H1 (cell line): ENCODE data around the gene AOAH. TPM values are rescaled to one million over a fixed set of nuclear protein-coding genes. Genes with fewer than 3 reads are reported as not detected.
A peak's percentile ranks its signal among the peaks of the same experiment; 100 is the strongest.

Experiments
- CTCF ChIA-PET: fragments of 300-600 bp; sonication (Branson Sonifier 250); formaldehyde crosslinking; loops from one replicate; lab custom pipeline; 2021; ENCODE audit not compliant: partially characterized antibody; lab: Charles Lee
- POLR2A ChIA-PET: fragments of 300-600 bp; sonication (Branson Sonifier 250); formaldehyde crosslinking; loops from one replicate; lab custom pipeline; 2021; ENCODE audit warnings: inconsistent platforms; ENCODE audit not compliant: partially characterized antibody; lab: Charles Lee
- DNase-seq, 2 experiments: peaks; one replicate each; pipeline versions ENCODE4 v3.0.0 to v3.0.0-alpha.2; 2010 to 2022; ENCODE audit warnings: low spot score in 2 of 2, low read depth in 1 of 2, mixed read lengths in 1 of 2
- FAIRE-seq: peaks from 2 replicates; lab custom pipeline; 2011; peaks lifted over from hg19 to GRCh38; lab: Jason Lieb, UNC
- H2AFZ ChIP-seq: 2 replicates; pipeline ENCODE4 v1.8.1; 2012; ENCODE audit warnings: low read length, inconsistent platforms
- H2AK5ac ChIP-seq: 2 replicates; pipeline ENCODE4 v1.6.1; 2013; ENCODE audit warnings: low read depth, low read length
- H2BK120ac ChIP-seq: replicated peaks from 2 replicates; pipeline ENCODE3; 2013; ENCODE audit warnings: low read depth, low read length, inconsistent platforms
- H2BK12ac ChIP-seq: 2 replicates; pipeline ENCODE4 v1.6.1; 2013; ENCODE audit warnings: low read depth, low read length
- H2BK15ac ChIP-seq: 2 replicates; pipeline ENCODE4 v1.6.1; 2013; ENCODE audit warnings: low read length
- H2BK20ac ChIP-seq: 2 replicates; pipeline ENCODE4 v1.6.1; 2013; ENCODE audit warnings: low read length
- H2BK5ac ChIP-seq: 2 replicates; pipeline ENCODE4 v1.6.1; 2013; ENCODE audit warnings: low read depth, low read length
- H3K14ac ChIP-seq: 2 replicates; pipeline ENCODE4 v1.6.1; 2013; ENCODE audit warnings: inconsistent platforms; ENCODE audit not compliant: insufficient read length
- H3K18ac ChIP-seq: 2 replicates; pipeline ENCODE4 v1.6.1; 2013; ENCODE audit warnings: low read length; ENCODE audit errors: extremely low read depth
- H3K23ac ChIP-seq: 2 replicates; pipeline ENCODE4 v1.6.1; 2013; ENCODE audit warnings: inconsistent platforms; ENCODE audit not compliant: insufficient read length
- H3K23me2 ChIP-seq: 2 replicates; pipeline ENCODE4 v1.6.1; 2013; ENCODE audit warnings: low read depth, low read length
- H3K27ac ChIP-seq: 2 replicates; pipeline ENCODE4 v1.6.1; 2011; ENCODE audit warnings: low read depth, low read length, inconsistent platforms
- H3K27me3 ChIP-seq, 4 experiments: replicated peaks in 1 of 4; 1 replicate in 1 of 4; 2 replicates in 3 of 4; pipeline versions ENCODE4 v1.6.1 to v1.8.1; 2011 to 2013; ENCODE audit warnings: low read length in 3 of 4, mild to moderate bottlenecking in 3 of 4, inconsistent platforms in 2 of 4, mixed read lengths in 2 of 4, moderate library complexity in 1 of 4; ENCODE audit not compliant: control insufficient read depth in 3 of 4, insufficient read depth in 3 of 4; ENCODE audit errors: extremely low read depth in 1 of 4
- H3K36me3 ChIP-seq, 4 experiments: 2 replicates each; pipeline versions ENCODE4 v1.6.1 to v1.8.1; 2011 to 2013; ENCODE audit warnings: mild to moderate bottlenecking in 4 of 4, low read length in 3 of 4, moderate library complexity in 2 of 4, control low read depth in 1 of 4, inconsistent platforms in 1 of 4; ENCODE audit not compliant: insufficient read depth in 4 of 4, control insufficient read depth in 2 of 4
- H3K4ac ChIP-seq: replicated peaks from 2 replicates; pipeline ENCODE3; 2013; ENCODE audit warnings: low read length, low read depth, mixed read lengths, inconsistent platforms; ENCODE audit not compliant: insufficient read length
- H3K4me1 ChIP-seq, 4 experiments: replicated peaks in 1 of 4; 1 replicate in 1 of 4; 2 replicates in 3 of 4; pipeline versions ENCODE4 v1.6.1 to v1.8.1; 2011 to 2013; ENCODE audit warnings: low read length in 3 of 4, inconsistent platforms in 2 of 4, mixed read lengths in 1 of 4; ENCODE audit not compliant: insufficient read depth in 4 of 4, control insufficient read depth in 3 of 4
- H3K4me2 ChIP-seq, 2 experiments: 2 replicates each; pipeline versions ENCODE4 v1.6.1 to v1.8.1; 2011 to 2013; ENCODE audit warnings: low read depth in 2 of 2, low read length in 2 of 2, control low read depth in 1 of 2, inconsistent platforms in 1 of 2, mild to moderate bottlenecking in 1 of 2; ENCODE audit not compliant: insufficient read depth in 1 of 2
- H3K4me3 ChIP-seq, 4 experiments: fragments of 200-600, 300-600 bp in 1 of 4; sonication (generic), shearing (Covaris generic), sonication (Bioruptor Twin) in 1 of 4; 2 replicates each; pipeline versions ENCODE4 v1.5.1 to v1.8.1; 2011 to 2016; ENCODE audit warnings: low read length in 4 of 4, low read depth in 3 of 4, control low read depth in 2 of 4, inconsistent platforms in 2 of 4, mild to moderate bottlenecking in 2 of 4, mixed read lengths in 1 of 4, moderate library complexity in 1 of 4; ENCODE audit not compliant: insufficient read depth in 2 of 4; ENCODE audit errors: extremely low read depth in 1 of 4
- H3K56ac ChIP-seq: replicated peaks from 2 replicates; pipeline ENCODE3; 2013; ENCODE audit warnings: low read depth, mild to moderate bottlenecking, mixed read lengths, low read length, inconsistent platforms; ENCODE audit not compliant: insufficient read length
- H3K79me1 ChIP-seq: 2 replicates; pipeline ENCODE4 v1.6.1; 2013; ENCODE audit warnings: low read depth, low read length, control low read depth
- H3K79me2 ChIP-seq, 2 experiments: 2 replicates each; pipeline versions ENCODE4 v1.6.1 to v1.8.1; 2012 to 2013; ENCODE audit warnings: low read length in 2 of 2, mild to moderate bottlenecking in 2 of 2, inconsistent platforms in 1 of 2; ENCODE audit not compliant: insufficient read depth in 2 of 2, control insufficient read depth in 1 of 2
- H3K9ac ChIP-seq, 4 experiments: replicated peaks in 1 of 4; 1 replicate in 1 of 4; 2 replicates in 3 of 4; pipeline versions ENCODE4 v1.6.1 to v1.8.1; 2011 to 2013; ENCODE audit warnings: low read depth in 3 of 4, low read length in 3 of 4, control low read depth in 2 of 4, mild to moderate bottlenecking in 2 of 4, moderate library complexity in 2 of 4, inconsistent platforms in 1 of 4; ENCODE audit errors: extremely low read depth in 1 of 4
- H3K9me3 ChIP-seq, 2 experiments: 2 replicates each; pipeline versions ENCODE4 v1.6.1 to v1.8.1; 2012 to 2013; ENCODE audit warnings: mild to moderate bottlenecking in 2 of 2, moderate library complexity in 2 of 2, control low read depth in 1 of 2, inconsistent platforms in 1 of 2, low read depth in 1 of 2, low read length in 1 of 2, mixed read lengths in 1 of 2; ENCODE audit not compliant: insufficient read depth in 2 of 2
- H4K20me1 ChIP-seq, 2 experiments: replicated peaks in 1 of 2; 2 replicates each; pipeline versions ENCODE3 to v1.8.1; 2011 to 2013; ENCODE audit warnings: inconsistent platforms in 2 of 2, low read length in 2 of 2, mild to moderate bottlenecking in 1 of 2; ENCODE audit not compliant: insufficient read depth in 2 of 2, control insufficient read depth in 1 of 2
- H4K5ac ChIP-seq: 2 replicates; pipeline ENCODE4 v1.6.1; 2013; ENCODE audit warnings: low read length, low read depth, mixed read lengths, inconsistent platforms; ENCODE audit not compliant: insufficient read length
- H4K8ac ChIP-seq: 2 replicates; pipeline ENCODE4 v1.8.0; 2013; ENCODE audit warnings: mild to moderate bottlenecking, moderate library complexity, low read length, inconsistent platforms; ENCODE audit not compliant: insufficient read depth; ENCODE audit errors: extremely low read depth
- H4K91ac ChIP-seq: replicated peaks from 2 replicates; pipeline ENCODE3; 2013; ENCODE audit warnings: low read length, mixed read lengths, inconsistent platforms; ENCODE audit not compliant: insufficient read length
- BCL11A ChIP-seq, 2 experiments: IDR thresholded peaks; one replicate each; pipeline ENCODE4 v1.6.1; 2011; ENCODE audit warnings: low read depth in 2 of 2, low read length in 2 of 2, mild to moderate bottlenecking in 2 of 2
- BRCA1 ChIP-seq: IDR thresholded peaks from 2 replicates; pipeline ENCODE4 v1.6.1; 2012; ENCODE audit warnings: low read depth, low read length, improper control_type of control experiment
- CHD2 ChIP-seq: IDR thresholded peaks from 2 replicates; pipeline ENCODE4 v1.6.1; 2012; ENCODE audit warnings: low read length, improper control_type of control experiment
- GABPA ChIP-seq: IDR thresholded peaks from 2 replicates; pipeline ENCODE4 v1.6.1; 2011; ENCODE audit warnings: mild to moderate bottlenecking, low read length, moderate library complexity, borderline replicate concordance; ENCODE audit not compliant: insufficient read depth
- HDAC2 ChIP-seq, 2 experiments: fragments of 300-600 bp in 1 of 2; sonication (generic) in 1 of 2; IDR thresholded peaks; 2 replicates each; pipeline ENCODE4 v1.6.1; 2011 to 2012; ENCODE audit warnings: low read depth in 2 of 2, low read length in 2 of 2, mild to moderate bottlenecking in 2 of 2, moderate library complexity in 2 of 2, borderline replicate concordance in 1 of 2, inconsistent platforms in 1 of 2
- KDM1A ChIP-seq: fragments of 200-600, 300-600 bp; sonication (generic); IDR thresholded peaks from 2 replicates; pipeline ENCODE4 v1.7.1; 2016; ENCODE audit warnings: mild to moderate bottlenecking, low read length, borderline replicate concordance
- KDM4A ChIP-seq: IDR thresholded peaks from one replicate; pipeline ENCODE4 v1.7.1; 2012; ENCODE audit warnings: low read depth, mild to moderate bottlenecking, moderate library complexity, low read length, inconsistent platforms; ENCODE audit not compliant: severe bottlenecking
- NANOG ChIP-seq: IDR thresholded peaks from 2 replicates; pipeline ENCODE4 v1.6.1; 2011; ENCODE audit warnings: low read length, low read depth, mild to moderate bottlenecking, inconsistent platforms; ENCODE audit not compliant: insufficient read depth, poor library complexity, severe bottlenecking
- POLR2AphosphoS5 ChIP-seq: IDR thresholded peaks from 2 replicates; pipeline ENCODE4 v1.6.1; 2011; ENCODE audit warnings: low read depth, low read length
- RBBP5 ChIP-seq: IDR thresholded peaks from 2 replicates; pipeline ENCODE4 v1.7.1; 2012; ENCODE audit warnings: low read depth, mild to moderate bottlenecking, inconsistent platforms, low read length, moderate library complexity, borderline replicate concordance
- RXRA ChIP-seq: IDR thresholded peaks from 2 replicates; pipeline ENCODE4 v1.6.1; 2011; ENCODE audit warnings: low read depth, mild to moderate bottlenecking, low read length, moderate library complexity; ENCODE audit not compliant: insufficient read depth
- SP1 ChIP-seq: IDR thresholded peaks from 2 replicates; pipeline ENCODE4 v1.6.1; 2011; ENCODE audit warnings: low read depth, low read length
- SUZ12 ChIP-seq: fragments of 200-600 bp; sonication (generic); IDR thresholded peaks from 2 replicates; pipeline ENCODE4 v1.6.1; 2012; ENCODE audit warnings: mild to moderate bottlenecking, inconsistent platforms, low read length, moderate library complexity, mixed read lengths
- WGBS, 2 experiments: shearing (Covaris generic) in 1 of 2; methylation state at CpG; one replicate each; pipeline versions ENCODE4 v1.1.6 to v1.1.7; 2013 to 2015; ENCODE audit warnings: low lambda C conversion rate in 2 of 2, mixed read lengths in 2 of 2, inconsistent platforms in 1 of 2, low coverage in 1 of 2, missing lambda C conversion rate in 1 of 2; ENCODE audit not compliant: insufficient replicate concordance in 2 of 2, insufficient coverage in 1 of 2, insufficient read length in 1 of 2; ENCODE audit errors: extremely low coverage in 1 of 2, missing lambda C conversion rate in 1 of 2; 5-methylcytosine and 5-hydroxymethylcytosine counted together
- polyA plus RNA-seq, 7 experiments: library from polyadenylated mRNA; depleted of rRNA in 3 of 7; stranded (reverse) in 5 of 7; unstranded in 2 of 7; fragments of >200 nt in 5 of 7; fragments of 200-250 nt in 2 of 7; gene quantifications; 1 replicate in 5 of 7; 2 replicates in 1 of 7; 4 replicates in 1 of 7; pipeline versions ENCODE4 v1.2.1 to v1.2.3, GENCODE V29; 2011 to 2013; ENCODE audit warnings: missing spikeins in 2 of 7, mixed read lengths in 2 of 7
- total RNA-seq: library from RNA; stranded (reverse); fragmentation: NEBNext Ultra II Directional; extraction: Animal tissue kit (Norgen Biotek cat#: 25700); gene quantifications from 2 replicates; pipeline ENCODE4 v1.2.1, GENCODE V29; 2021

Gene AOAH
- total and polyA plus RNA-seq, 2 of the 8 experiments (the other 6 are each of a cell fraction or from before 2014, with no cell fraction given): 0.08 TPM; not detected in 1

- H3K18ac ChIP-seq: no peak overlapping the region
- no peak for DNase-seq
- H3K27me3 ChIP-seq: no peaks in the 10 kb centered on the region
- TF ChIP-seq KDM1A (no peak), GABPA (no peak), BRCA1 (no peak), NANOG (no peak), SUZ12 (no peak), RXRA (no peak), CHD2 (no peak), BCL11A (IDR thresholded peaks at IDR 0.05; ENCODE audit: low read depth in 2 of 2, low read length in 2 of 2) (no peak), HDAC2 (IDR thresholded peaks at IDR 0.05; ENCODE audit: borderline replicate concordance in 1 of 2, low read depth in 2 of 2, low read length in 2 of 2) (no peak), POLR2AphosphoS5 (no peak), KDM4A (no peak), SP1 (no peak), RBBP5 (no peak)
- no peak overlapping the region for H3K56ac ChIP-seq
- H3K79me1 ChIP-seq: no peaks in the 10 kb centered on the region
- POLR2A ChIA-PET: interaction anchor here (0.6 kb wide), 1 partner anchor 153 kb away, joined by 3 read pairs; no protein-coding TSS in a partner anchor
- H3K9ac ChIP-seq: no peak overlapping the region
- no peak overlapping the region for H3K23ac ChIP-seq
- H2AFZ ChIP-seq: 0 out of 2 replicates have a peak overlapping the region, but pooled peaks have one; percentile 12
- no peak overlapping the region for H4K91ac ChIP-seq
- CTCF ChIA-PET: interaction anchor here (1.0 kb wide), 1 partner anchor 60 kb away, joined by 3 read pairs; no protein-coding TSS in a partner anchor
- H2BK15ac ChIP-seq: no peak overlapping the region
- H2BK12ac ChIP-seq: no peak overlapping the region
- no peaks in the 10 kb centered on the region for H4K20me1 ChIP-seq
- H2BK120ac ChIP-seq: no peak overlapping the region
- H3K14ac ChIP-seq: no peak overlapping the region
- H3K4me1 ChIP-seq: peaks cover 0 to 8% (median 5%) of the 10 kb centered on the region in 4 experiments; a peak in 5 of 7 replicates
- no peak overlapping the region for H3K4me3 ChIP-seq
- 87% methylated on average over 6 of the region's 6 CpGs; no CpG with 5 or more reads in 1 of the 2 experiments for WGBS, 2 experiments
- H3K9me3 ChIP-seq: no peaks in the 10 kb centered on the region
- no peaks in the 10 kb centered on the region for H3K79me2 ChIP-seq
- no peak overlapping the region for H4K5ac ChIP-seq
- no peak for FAIRE-seq
- no peak overlapping the region for H2AK5ac ChIP-seq
- H3K4ac ChIP-seq: peak overlapping the region; percentile 1
- H4K8ac ChIP-seq: no peak overlapping the region
- H3K23me2 ChIP-seq: no peaks in the 10 kb centered on the region
- H3K4me2 ChIP-seq: no peak overlapping the region
- H3K36me3 ChIP-seq: no peaks in the 10 kb centered on the region
- H3K27ac ChIP-seq: no peak overlapping the region
- no peak overlapping the region for H2BK5ac ChIP-seq
- H2BK20ac ChIP-seq: no peak overlapping the region
These were observed 112.6 kb downstream of the AOAH start for GRCh38 chr7:36611703-36612102.
